Measurements from ENCODE around the gene AKAP14. TPM values are rescaled to one million over a fixed set of nuclear protein-coding genes. Genes with fewer than 3 reads are reported as not detected.

AKAP14 gene
- total and polyA plus RNA-seq, 4 donors: 7.2 to 10.4 (median 7.7) TPM

- ATAC-seq (ENCODE audit: insufficient read depth, low FRiP score) (no peak), DNase-seq (no peak)
- H3K36me3 ChIP-seq (ENCODE audit: control insufficient read depth in 4 of 4, insufficient read depth in 4 of 4, low read length in 4 of 4): no peaks in the 10 kb centered on the region
- no peak for TF ChIP-seq CTCF (IDR thresholded peaks at IDR 0.05; ENCODE audit: control extremely low read depth, extremely low read depth)
- H3K4me3 ChIP-seq: no peak overlapping the region
- H3K27me3 ChIP-seq (ENCODE audit: control insufficient read depth in 3 of 3, insufficient read depth in 3 of 3, low read length in 2 of 3): no peaks in the 10 kb centered on the region
- H3K4me1 ChIP-seq (ENCODE audit: control insufficient read depth in 5 of 5, insufficient read depth in 5 of 5, low read length in 5 of 5): no peaks in the 10 kb centered on the region
- WGBS, 2 donors: 9 to 20% methylated on average over 2 of the region's 2 CpGs
- no peak overlapping the region for H3K9ac ChIP-seq (ENCODE audit: insufficient read depth in 1 of 2, low read length in 2 of 2)
- H3K9me3 ChIP-seq (ENCODE audit: control insufficient read depth in 4 of 4, insufficient read depth in 3 of 4, low read length in 3 of 4): no peaks in the 10 kb centered on the region
- no peak overlapping the region for H3K27ac ChIP-seq (ENCODE audit: low read depth in 1 of 2, low read length in 1 of 2)
Measured at GRCh38 chrX:119899125-119899524, 3.4 kb downstream of the AKAP14 start.

GRCh38 chrX:119900976-119901375, 5.3 kb downstream of the AKAP14 start:
- no peaks in the 10 kb centered on the region for H3K27me3 ChIP-seq (ENCODE audit: control insufficient read depth in 3 of 3, insufficient read depth in 3 of 3, low read length in 2 of 3)
- H3K9ac ChIP-seq (ENCODE audit: insufficient read depth in 1 of 2, low read length in 2 of 2): no peak overlapping the region
- ATAC-seq (ENCODE audit: insufficient read depth, low FRiP score) (no peak), DNase-seq (no peak)
- H3K4me1 ChIP-seq (ENCODE audit: control insufficient read depth in 5 of 5, insufficient read depth in 5 of 5, low read length in 5 of 5): no peaks in the 10 kb centered on the region
- TF ChIP-seq CTCF (IDR thresholded peaks at IDR 0.05; ENCODE audit: control extremely low read depth, extremely low read depth): no peak
- no peaks in the 10 kb centered on the region for H3K36me3 ChIP-seq (ENCODE audit: control insufficient read depth in 4 of 4, insufficient read depth in 4 of 4, low read length in 4 of 4)
- 47 to 59% methylated on average over 1 of the region's 1 CpG for WGBS, 2 donors
- no peak overlapping the region for H3K27ac ChIP-seq (ENCODE audit: low read depth in 1 of 2, low read length in 1 of 2)
- no peak overlapping the region for H3K4me3 ChIP-seq
- no peaks in the 10 kb centered on the region for H3K9me3 ChIP-seq (ENCODE audit: control insufficient read depth in 4 of 4, insufficient read depth in 3 of 4, low read length in 3 of 4)

- Histone ChIP-seq H3K27ac (ENCODE audit: low read depth in 1 of 2, low read length in 1 of 2) (no peak overlapping the region), H3K27me3 (ENCODE audit: control insufficient read depth in 3 of 3, insufficient read depth in 3 of 3, low read length in 2 of 3) (no peaks in the 10 kb centered on the region), H3K4me3 (no peak overlapping the region), H3K4me1 (ENCODE audit: control insufficient read depth in 5 of 5, insufficient read depth in 5 of 5, low read length in 5 of 5) (no peaks in the 10 kb centered on the region), H3K9ac (ENCODE audit: insufficient read depth in 1 of 2, low read length in 2 of 2) (no peak overlapping the region), H3K9me3 (ENCODE audit: control insufficient read depth in 4 of 4, insufficient read depth in 3 of 4, low read length in 3 of 4) (peaks cover 0 to 2% (median 0%) of the 10 kb centered on the region in 4 donors), H3K36me3 (ENCODE audit: control insufficient read depth in 4 of 4, insufficient read depth in 4 of 4, low read length in 4 of 4) (no peaks in the 10 kb centered on the region)
- no peak for TF ChIP-seq CTCF (IDR thresholded peaks at IDR 0.05; ENCODE audit: control extremely low read depth, extremely low read depth)
- WGBS, 2 donors: 80 to 98% methylated on average over 4 to 5 of the region's 5 CpGs
- ATAC-seq (ENCODE audit: insufficient read depth, low FRiP score) (no peak), DNase-seq (no peak)
Measured at GRCh38 chrX:119916310-119916709, 20.6 kb downstream of the AKAP14 start.

GRCh38 chrX:119917877-119918276, 22.2 kb downstream of the AKAP14 start:
- DNase-seq (no peak), ATAC-seq (ENCODE audit: insufficient read depth, low FRiP score) (no peak)
- no peak overlapping the region for H3K9ac ChIP-seq (ENCODE audit: insufficient read depth in 1 of 2, low read length in 2 of 2)
- H3K27me3 ChIP-seq (ENCODE audit: control insufficient read depth in 3 of 3, insufficient read depth in 3 of 3, low read length in 2 of 3): no peaks in the 10 kb centered on the region
- no peak overlapping the region for H3K27ac ChIP-seq (ENCODE audit: low read depth in 1 of 2, low read length in 1 of 2)
- 77 to 100% methylated on average over 2 of the region's 2 CpGs for WGBS, 2 donors
- H3K36me3 ChIP-seq (ENCODE audit: control insufficient read depth in 4 of 4, insufficient read depth in 4 of 4, low read length in 4 of 4): no peaks in the 10 kb centered on the region
- no peaks in the 10 kb centered on the region for H3K4me1 ChIP-seq (ENCODE audit: control insufficient read depth in 5 of 5, insufficient read depth in 5 of 5, low read length in 5 of 5)
- no peaks in the 10 kb centered on the region for H3K9me3 ChIP-seq (ENCODE audit: control insufficient read depth in 4 of 4, insufficient read depth in 3 of 4, low read length in 3 of 4)
- H3K4me3 ChIP-seq: no peak overlapping the region
- TF ChIP-seq CTCF (IDR thresholded peaks at IDR 0.05; ENCODE audit: control extremely low read depth, extremely low read depth): no peak
